Loucy (cell line): ENCODE data around the gene TMCO2.

Experiments
- CTCF ChIP-seq: fragments of 200-600 bp; sonication (generic); conservative IDR thresholded peaks from 2 replicates; pipeline ENCODE4 v1.5.1; 2014; ENCODE audit warnings: mild to moderate bottlenecking, antibody characterized with exemption, low read length
- EZH2phosphoT487 ChIP-seq: fragments of 200-600 bp; IDR thresholded peaks from 2 replicates; pipeline ENCODE4 v1.6.1; 2018; ENCODE audit warnings: antibody characterized with exemption, mild to moderate bottlenecking, moderate library complexity, borderline replicate concordance

GRCh38 chr1:40258445-40258769, 10.7 kb downstream of the TMCO2 start:
- TF ChIP-seq CTCF, result no peak
- TF ChIP-seq EZH2phosphoT487, result no peak
